HL-60 (cell line): ENCODE measurements around the gene SLC16A13.

Experiments
- DNase-seq, 2 experiments: peaks; one replicate each; pipeline ENCODE4 v3.0.0-alpha.2; 2010 to 2020; ENCODE audit warnings: low read depth in 1 of 2, low spot score in 1 of 2
- H3K27ac ChIP-seq: fragments of 250-450 bp; sonication (Bioruptor Pico); replicated peaks from 2 replicates; pipeline ENCODE4 v1.5.1; 2020; ENCODE audit warnings: mild to moderate bottlenecking, moderate library complexity
- H3K27me3 ChIP-seq: fragments of 250-450 bp; sonication (Bioruptor Pico); 2 replicates; pipeline ENCODE4 v1.5.1; 2021; ENCODE audit warnings: mild to moderate bottlenecking, moderate library complexity; ENCODE audit not compliant: insufficient read depth, poor library complexity, severe bottlenecking
- H3K4me3 ChIP-seq: replicated peaks from 2 replicates; pipeline ENCODE4 v1.5.1; 2011; ENCODE audit warnings: mild to moderate bottlenecking, control low read depth, low read length; ENCODE audit not compliant: insufficient read depth
- GABPA ChIP-seq: IDR thresholded peaks from 2 replicates; pipeline ENCODE4 v1.6.1; 2012; ENCODE audit warnings: low read depth
- POLR2AphosphoS5 ChIP-seq: IDR thresholded peaks from 2 replicates; pipeline ENCODE4 v1.6.1; 2012; ENCODE audit warnings: low read depth
- SPI1 ChIP-seq: IDR thresholded peaks from 2 replicates; pipeline ENCODE4 v1.6.1; 2012; ENCODE audit warnings: low read depth, mild to moderate bottlenecking, borderline replicate concordance
- TF ChIP-seq, protein P1 (sequence below): IDR thresholded peaks from 2 replicates; pipeline ENCODE4 v1.6.1; 2012; ENCODE audit warnings: low read depth; ENCODE audit not compliant: insufficient replicate concordance
- TF ChIP-seq, protein P2 (sequence below): IDR thresholded peaks from one replicate; pipeline ENCODE4 v1.5.1; 2011; ENCODE audit warnings: low read length, control low read depth, inconsistent platforms; ENCODE audit not compliant: insufficient read depth

Gene SLC16A13

DNA sequence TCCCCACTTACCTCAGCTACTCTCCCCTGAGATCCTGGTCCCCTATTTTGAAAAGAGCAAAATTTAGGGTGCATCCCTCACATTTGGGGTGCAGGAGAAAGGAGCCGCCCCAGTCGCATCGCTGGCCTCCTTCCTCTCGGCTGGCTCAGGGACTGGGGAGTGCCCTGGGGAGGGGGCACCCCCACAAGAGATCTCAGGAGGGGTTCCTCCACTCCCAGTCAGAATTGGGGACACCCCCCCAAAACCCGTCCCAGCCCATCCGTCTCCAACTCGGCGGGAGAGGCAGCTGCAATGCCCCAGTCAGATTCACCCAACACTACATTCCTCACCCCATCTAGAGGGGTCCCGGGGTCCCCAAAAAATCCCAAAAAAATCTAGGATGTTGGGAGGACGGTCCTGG, 16.4 kb upstream of the SLC16A13 start:
- TF ChIP-seq, protein P1, sequence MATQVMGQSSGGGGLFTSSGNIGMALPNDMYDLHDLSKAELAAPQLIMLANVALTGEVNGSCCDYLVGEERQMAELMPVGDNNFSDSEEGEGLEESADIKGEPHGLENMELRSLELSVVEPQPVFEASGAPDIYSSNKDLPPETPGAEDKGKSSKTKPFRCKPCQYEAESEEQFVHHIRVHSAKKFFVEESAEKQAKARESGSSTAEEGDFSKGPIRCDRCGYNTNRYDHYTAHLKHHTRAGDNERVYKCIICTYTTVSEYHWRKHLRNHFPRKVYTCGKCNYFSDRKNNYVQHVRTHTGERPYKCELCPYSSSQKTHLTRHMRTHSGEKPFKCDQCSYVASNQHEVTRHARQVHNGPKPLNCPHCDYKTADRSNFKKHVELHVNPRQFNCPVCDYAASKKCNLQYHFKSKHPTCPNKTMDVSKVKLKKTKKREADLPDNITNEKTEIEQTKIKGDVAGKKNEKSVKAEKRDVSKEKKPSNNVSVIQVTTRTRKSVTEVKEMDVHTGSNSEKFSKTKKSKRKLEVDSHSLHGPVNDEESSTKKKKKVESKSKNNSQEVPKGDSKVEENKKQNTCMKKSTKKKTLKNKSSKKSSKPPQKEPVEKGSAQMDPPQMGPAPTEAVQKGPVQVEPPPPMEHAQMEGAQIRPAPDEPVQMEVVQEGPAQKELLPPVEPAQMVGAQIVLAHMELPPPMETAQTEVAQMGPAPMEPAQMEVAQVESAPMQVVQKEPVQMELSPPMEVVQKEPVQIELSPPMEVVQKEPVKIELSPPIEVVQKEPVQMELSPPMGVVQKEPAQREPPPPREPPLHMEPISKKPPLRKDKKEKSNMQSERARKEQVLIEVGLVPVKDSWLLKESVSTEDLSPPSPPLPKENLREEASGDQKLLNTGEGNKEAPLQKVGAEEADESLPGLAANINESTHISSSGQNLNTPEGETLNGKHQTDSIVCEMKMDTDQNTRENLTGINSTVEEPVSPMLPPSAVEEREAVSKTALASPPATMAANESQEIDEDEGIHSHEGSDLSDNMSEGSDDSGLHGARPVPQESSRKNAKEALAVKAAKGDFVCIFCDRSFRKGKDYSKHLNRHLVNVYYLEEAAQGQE: no peak
- TF ChIP-seq POLR2AphosphoS5 (no peak), SPI1 (no peak), GABPA (no peak)
- TF ChIP-seq, protein P2, sequence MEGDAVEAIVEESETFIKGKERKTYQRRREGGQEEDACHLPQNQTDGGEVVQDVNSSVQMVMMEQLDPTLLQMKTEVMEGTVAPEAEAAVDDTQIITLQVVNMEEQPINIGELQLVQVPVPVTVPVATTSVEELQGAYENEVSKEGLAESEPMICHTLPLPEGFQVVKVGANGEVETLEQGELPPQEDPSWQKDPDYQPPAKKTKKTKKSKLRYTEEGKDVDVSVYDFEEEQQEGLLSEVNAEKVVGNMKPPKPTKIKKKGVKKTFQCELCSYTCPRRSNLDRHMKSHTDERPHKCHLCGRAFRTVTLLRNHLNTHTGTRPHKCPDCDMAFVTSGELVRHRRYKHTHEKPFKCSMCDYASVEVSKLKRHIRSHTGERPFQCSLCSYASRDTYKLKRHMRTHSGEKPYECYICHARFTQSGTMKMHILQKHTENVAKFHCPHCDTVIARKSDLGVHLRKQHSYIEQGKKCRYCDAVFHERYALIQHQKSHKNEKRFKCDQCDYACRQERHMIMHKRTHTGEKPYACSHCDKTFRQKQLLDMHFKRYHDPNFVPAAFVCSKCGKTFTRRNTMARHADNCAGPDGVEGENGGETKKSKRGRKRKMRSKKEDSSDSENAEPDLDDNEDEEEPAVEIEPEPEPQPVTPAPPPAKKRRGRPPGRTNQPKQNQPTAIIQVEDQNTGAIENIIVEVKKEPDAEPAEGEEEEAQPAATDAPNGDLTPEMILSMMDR: no peak
- no peak overlapping the region for H3K27ac ChIP-seq
- H3K27me3 ChIP-seq: no peaks in the 10 kb centered on the region
- DNase-seq: no peak
- H3K4me3 ChIP-seq: no peak overlapping the region

DNA sequence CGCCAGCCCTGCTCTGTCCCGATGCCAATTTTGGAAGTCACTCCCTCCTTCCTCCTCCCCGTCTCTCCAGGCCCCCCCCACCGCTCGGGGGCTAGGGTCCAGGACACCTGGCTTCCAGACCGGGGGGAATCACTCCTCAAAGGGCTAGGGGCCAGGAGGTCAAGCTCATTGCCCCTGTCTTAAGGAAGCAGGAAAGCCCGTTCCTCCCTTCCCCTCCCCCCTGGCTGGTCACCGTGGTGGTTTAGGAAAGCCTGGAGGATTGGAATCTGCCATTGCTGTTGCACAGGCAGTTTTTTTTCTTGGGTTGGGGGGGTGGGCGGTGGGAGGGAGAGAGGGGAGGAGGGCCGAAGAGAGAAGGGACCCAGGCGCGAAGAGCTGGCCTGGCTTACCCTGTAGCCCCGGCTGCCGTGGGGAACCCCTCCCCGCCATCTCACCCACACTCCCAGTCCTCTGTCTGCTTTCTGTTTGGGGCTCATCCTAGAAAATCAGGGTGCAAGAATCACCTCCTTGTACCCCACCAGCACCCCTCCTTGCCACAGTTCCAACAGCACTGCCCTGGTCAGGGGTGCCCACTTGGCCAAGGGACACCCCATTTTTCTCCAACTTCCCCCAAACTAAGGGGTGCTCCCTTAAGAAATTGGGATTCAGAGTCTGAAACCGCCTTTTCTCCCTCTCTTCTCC, 15.8 kb upstream of the SLC16A13 start:
- no peak overlapping the region for H3K4me3 ChIP-seq
- TF ChIP-seq POLR2AphosphoS5 (no peak), SPI1 (no peak), GABPA (no peak)
- TF ChIP-seq, protein P2: no peak
- TF ChIP-seq, protein P1: no peak

DNA sequence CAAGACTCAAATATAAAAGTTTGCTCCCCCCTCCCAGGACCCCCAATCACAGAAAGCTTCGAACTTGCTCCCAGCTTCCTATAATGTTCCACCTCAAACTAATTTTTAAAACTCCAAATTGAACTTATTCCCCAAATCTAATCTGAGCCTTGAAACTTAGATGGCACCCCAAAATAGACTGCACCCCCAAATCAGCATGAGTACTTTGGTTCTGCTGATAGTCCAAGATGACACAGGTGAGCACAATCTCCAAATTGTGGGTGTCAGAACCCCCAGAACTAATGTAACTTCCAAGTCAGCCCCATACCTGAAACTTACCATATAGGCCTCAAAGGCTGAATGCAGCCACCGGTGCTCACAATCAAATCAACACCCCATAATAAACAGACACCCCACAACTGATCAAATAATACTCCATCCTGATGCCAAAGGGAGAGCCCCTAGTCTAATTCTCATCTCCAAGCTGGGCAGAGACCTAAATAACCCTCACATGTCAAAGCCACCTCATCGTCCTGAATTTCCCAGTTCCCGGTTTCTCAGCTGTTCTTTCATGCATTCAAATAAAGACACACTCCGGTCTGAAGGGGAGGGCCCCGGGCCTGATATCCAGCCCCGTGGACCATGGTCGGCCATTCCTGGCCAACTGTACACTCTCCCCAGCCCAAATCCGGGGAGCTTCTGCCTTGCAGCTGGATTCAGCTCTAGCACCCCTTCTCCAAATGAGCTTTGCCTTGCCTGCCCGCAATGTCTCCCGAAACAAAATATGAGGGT, 14.7 kb upstream of the SLC16A13 start:
- Histone ChIP-seq H3K4me3 (no peak overlapping the region), H3K27me3 (no peaks in the 10 kb centered on the region), H3K27ac (no peak overlapping the region)
- no peak for DNase-seq
- no peak for TF ChIP-seq GABPA

More for the DNA sequence above, 15.8 kb upstream of the SLC16A13 start:
- no peak for DNase-seq
- Histone ChIP-seq H3K27me3 (no peaks in the 10 kb centered on the region), H3K27ac (no peak overlapping the region)

DNA sequence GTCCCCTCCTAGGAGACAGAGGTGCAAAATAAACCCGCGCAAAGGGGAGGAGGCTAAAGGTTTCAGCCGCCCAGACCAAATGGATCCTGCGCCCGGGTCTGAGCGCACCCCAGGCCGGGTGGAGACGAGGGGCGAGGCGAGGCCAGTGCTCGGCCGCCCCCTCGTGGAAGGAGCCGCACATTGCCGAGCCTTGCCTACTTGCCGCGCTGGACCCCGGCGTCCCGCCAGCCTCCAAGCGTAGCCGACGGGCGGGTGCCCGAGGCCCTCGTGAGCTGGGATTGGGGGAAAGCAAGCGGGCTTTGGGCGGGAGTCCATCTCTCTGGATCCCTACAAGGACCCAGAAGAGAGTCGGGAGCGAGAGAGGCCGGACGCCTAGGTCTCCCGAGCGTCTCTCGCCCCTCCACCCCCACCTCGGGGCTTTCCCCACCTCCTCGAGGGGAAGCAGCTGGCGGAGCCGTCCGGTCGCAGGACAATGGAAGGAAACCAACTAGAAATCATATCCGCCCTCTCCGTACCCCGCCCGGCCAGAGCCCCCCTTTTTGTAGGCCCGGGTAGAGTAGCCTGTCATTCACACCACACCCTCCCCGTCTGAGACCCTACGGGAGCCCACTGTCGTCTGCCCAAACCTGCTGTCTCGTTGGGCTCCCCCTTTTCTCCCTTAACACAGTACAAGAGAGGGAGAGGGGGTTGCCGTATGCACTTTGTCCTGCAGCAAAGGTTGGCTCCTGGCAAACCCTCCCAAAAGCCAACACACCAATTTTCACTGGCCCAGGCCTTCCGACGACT, 13.6 kb upstream of the SLC16A13 start:
- Histone ChIP-seq H3K27ac (no peak overlapping the region), H3K4me3 (no peak overlapping the region), H3K27me3 (no peaks in the 10 kb centered on the region)
- TF ChIP-seq, protein P2: peak; percentile 17
- TF ChIP-seq SPI1: no peak
- TF ChIP-seq POLR2AphosphoS5: no peak
- DNase-seq: peak in 1 of 2 experiments; percentile 45
